Stimulated activated naive CD8-positive, alpha-beta T cell treated with anti-CD3 and anti-CD28 coated beads, Interleukin-15, Interleukin-2, amounts not matched to agents 100 ng/mL and 50 ng/mL, for 24 hours (primary cell): ENCODE measurements around the gene TUBGCP2.
A peak's percentile ranks its signal among the peaks of the same experiment; 100 is the strongest.
"Not testable (repeated sequence)": the region's sequence is repeated elsewhere in the genome, so short reads cannot be mapped to it uniquely, and the experiment has no call there.

Experiments
- H3K27ac Mint-ChIP-seq: one replicate; pipeline ENCODE4 v1.8.0; 2021; ENCODE audit warnings: mild to moderate bottlenecking, mixed read lengths
- H3K27me3 Mint-ChIP-seq: one replicate; pipeline ENCODE4 v1.8.0; 2021; ENCODE audit warnings: mixed read lengths
- H3K36me3 Mint-ChIP-seq: one replicate; pipeline ENCODE4 v1.8.0; 2021; ENCODE audit warnings: low read depth, mixed read lengths
- H3K4me1 Mint-ChIP-seq: one replicate; pipeline ENCODE4 v1.8.0; 2021; ENCODE audit warnings: low read depth, mixed read lengths
- H3K4me3 Mint-ChIP-seq: one replicate; pipeline ENCODE4 v1.8.0; 2021; ENCODE audit warnings: mild to moderate bottlenecking, mixed read lengths
- H3K9me3 Mint-ChIP-seq: one replicate; pipeline ENCODE4 v1.8.0; 2021; ENCODE audit warnings: mixed read lengths

TUBGCP2 gene

DNA sequence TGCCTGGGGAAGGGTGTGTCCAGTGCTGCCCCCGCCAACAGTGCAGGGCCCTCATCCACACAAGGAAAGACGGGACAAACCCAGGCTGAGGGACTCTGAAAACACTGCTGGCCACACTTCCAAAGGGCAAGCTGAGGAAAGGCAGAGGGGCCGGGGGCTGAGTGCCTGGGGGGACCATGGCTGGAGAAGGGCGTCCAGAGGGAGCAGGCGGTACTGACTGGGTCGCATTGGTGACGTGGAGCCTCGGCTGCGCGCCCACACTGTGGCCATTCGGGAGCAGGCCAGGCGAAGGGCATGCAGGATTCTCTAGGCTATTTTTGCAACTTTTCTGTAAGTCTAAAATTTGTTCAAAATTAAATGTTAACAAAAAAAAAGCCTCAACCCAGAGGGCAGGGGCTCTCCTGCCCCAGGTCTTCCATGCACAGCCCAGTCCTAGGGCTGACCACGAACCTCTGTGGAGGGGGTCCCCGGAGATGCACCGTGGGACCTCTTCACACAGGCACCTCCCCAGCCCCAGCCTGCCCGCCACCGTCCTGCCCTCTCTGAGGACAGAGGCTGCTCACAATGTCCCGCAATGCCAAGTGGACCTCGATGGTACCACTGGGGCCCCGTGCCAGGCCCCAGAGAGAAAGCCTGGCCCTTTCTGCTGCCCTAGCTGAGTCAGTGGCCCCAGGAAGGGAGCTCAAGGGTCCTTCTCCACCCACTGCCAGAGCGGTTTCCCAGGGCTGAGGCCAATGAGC lies 42.4 kb downstream of the TUBGCP2 start:
- Mint-ChIP-seq H3K27me3 (no peaks in the 10 kb centered on the region), H3K4me3 (no peak overlapping the region), H3K36me3 (peaks cover 8% of the 10 kb centered on the region), H3K4me1 (peaks cover 32% of the 10 kb centered on the region), H3K9me3 (no peaks in the 10 kb centered on the region), H3K27ac (no peak overlapping the region)

DNA sequence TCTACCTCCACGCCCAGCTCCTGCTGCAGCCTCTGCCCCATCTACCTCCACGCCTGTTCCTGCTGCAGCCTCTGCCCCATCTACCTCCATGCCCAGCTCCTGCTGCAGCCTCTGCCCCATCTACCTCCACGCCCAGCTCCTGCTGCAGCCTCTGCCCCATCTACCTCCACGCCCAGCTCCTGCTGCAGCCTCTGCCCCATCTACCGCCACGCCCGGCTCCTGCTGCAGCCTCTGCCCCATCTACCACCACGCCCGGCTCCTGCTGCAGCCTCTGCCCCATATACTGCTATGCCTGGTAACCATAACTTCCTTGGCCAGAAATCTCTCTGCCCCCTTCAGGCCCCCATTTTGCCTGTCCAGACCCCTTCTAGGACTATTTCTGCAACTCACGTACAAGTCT lies 43.6 kb downstream of the TUBGCP2 start:
- not testable (repeated sequence) for H3K36me3 Mint-ChIP-seq, H3K27me3 Mint-ChIP-seq, H3K4me3 Mint-ChIP-seq, H3K27ac Mint-ChIP-seq, H3K9me3 Mint-ChIP-seq
- peaks cover 44% of the 10 kb centered on the region for H3K4me1 Mint-ChIP-seq

DNA sequence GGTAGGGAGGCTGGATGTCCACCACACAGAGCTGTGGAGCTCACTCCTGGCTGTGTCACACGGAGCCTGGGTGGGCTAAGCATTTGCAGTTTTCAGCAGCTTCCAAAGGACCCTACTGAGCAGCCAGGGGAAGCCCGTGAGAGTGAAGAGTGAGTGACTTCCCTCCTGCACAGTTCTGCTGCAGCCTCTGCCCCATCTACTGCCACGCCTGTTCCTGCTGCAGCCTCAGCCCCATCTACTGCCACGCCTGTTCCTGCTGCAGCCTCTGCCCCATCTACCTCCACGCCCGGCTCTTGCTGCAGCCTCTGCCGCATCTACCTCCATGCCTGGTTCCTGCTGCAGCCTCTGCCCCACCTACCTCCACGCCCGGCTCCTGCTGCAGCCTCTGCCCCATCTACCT lies 44.2 kb downstream of the TUBGCP2 start:
- Mint-ChIP-seq H3K27me3 (no peaks in the 10 kb centered on the region), H3K9me3 (no peaks in the 10 kb centered on the region), H3K4me1 (peaks cover 50% of the 10 kb centered on the region), H3K27ac (no peak overlapping the region), H3K36me3 (peaks cover 8% of the 10 kb centered on the region), H3K4me3 (no peak overlapping the region)

DNA sequence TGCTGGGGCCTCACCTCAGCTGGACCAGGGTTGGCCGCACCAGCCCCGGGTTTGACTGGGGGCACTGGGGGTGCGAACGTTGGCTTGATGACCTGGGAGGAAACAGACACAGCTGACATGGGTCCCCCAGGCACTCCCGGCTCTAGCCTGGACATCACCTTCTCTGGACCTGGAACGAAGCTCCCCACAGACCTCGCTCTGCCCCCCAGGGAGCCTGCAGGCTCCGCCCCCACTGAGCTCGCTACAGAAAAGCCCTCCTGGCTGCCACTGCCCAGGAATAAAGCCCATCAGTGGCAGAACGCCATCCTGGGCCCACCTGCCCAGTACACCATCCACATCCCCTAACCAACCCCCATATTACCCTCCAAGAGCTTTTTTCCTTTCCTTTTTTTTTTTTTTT lies 45.0 kb downstream of the TUBGCP2 start:
- H3K9me3 Mint-ChIP-seq = no peaks in the 10 kb centered on the region
- peaks cover 12% of the 10 kb centered on the region for H3K36me3 Mint-ChIP-seq
- H3K27ac Mint-ChIP-seq = no peak overlapping the region
- peaks cover 56% of the 10 kb centered on the region for H3K4me1 Mint-ChIP-seq
- peaks cover 4% of the 10 kb centered on the region for H3K27me3 Mint-ChIP-seq
- H3K4me3 Mint-ChIP-seq = no peak overlapping the region

DNA sequence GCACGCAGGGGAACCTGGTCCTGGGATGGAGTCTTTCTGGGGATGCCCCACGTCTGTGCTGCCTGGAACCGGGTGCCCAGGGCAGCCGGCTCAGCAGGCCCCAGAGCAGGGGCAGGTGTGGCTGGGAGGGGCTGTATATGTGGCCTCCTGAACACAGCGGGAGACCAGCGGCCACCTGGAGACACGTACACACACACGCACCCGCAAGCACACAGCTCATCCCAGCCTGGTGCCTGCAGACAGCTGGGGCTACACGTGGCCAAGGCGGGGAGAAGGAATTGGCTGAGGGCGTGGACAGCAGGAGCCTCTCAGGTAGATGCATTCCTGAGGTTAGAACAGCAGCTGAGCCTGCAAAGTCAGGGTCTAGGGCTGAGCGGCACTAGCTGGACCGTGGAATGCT lies 46.0 kb downstream of the TUBGCP2 start:
- Mint-ChIP-seq H3K27ac (no peak overlapping the region), H3K36me3 (peaks cover 12% of the 10 kb centered on the region), H3K4me1 (peaks cover 65% of the 10 kb centered on the region), H3K4me3 (no peak overlapping the region), H3K27me3 (peaks cover 4% of the 10 kb centered on the region), H3K9me3 (no peaks in the 10 kb centered on the region)

DNA sequence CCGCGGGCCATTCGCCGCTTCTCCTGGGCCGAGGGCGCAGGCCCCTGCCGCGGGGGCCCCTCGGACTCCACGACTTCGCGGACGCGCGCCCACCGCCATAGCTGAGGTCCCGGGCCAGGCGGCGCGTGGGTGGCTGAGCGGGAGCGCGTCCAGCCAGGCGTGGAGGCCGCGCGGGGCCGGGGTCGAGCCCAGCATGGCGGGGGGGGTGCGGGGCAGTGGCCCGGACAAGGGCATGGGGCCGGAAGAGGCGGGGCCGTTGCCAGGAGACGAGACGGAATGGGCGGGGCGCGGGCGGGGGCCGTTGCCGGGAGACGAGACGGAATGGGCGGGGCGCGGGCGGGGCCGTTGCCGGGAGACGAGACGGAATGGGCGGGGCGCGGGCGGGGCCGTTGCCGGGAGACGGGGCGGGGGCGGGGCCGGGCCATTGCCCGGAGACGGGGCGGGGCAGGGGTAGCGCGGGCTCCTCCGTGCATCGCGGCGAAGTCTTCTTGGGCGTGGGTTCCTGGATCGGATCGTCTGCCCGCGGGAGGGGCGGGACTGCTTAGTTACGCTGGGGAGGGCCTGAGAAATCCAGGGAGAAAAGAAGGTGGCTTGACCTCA lies 46.8 kb downstream of the TUBGCP2 start:
- Mint-ChIP-seq H3K27me3 (peaks cover 4% of the 10 kb centered on the region), H3K9me3 (no peaks in the 10 kb centered on the region), H3K27ac (peak overlapping the region; percentile 84), H3K4me1 (peaks cover 73% of the 10 kb centered on the region), H3K4me3 (peak overlapping the region; percentile 76), H3K36me3 (peaks cover 12% of the 10 kb centered on the region)

DNA sequence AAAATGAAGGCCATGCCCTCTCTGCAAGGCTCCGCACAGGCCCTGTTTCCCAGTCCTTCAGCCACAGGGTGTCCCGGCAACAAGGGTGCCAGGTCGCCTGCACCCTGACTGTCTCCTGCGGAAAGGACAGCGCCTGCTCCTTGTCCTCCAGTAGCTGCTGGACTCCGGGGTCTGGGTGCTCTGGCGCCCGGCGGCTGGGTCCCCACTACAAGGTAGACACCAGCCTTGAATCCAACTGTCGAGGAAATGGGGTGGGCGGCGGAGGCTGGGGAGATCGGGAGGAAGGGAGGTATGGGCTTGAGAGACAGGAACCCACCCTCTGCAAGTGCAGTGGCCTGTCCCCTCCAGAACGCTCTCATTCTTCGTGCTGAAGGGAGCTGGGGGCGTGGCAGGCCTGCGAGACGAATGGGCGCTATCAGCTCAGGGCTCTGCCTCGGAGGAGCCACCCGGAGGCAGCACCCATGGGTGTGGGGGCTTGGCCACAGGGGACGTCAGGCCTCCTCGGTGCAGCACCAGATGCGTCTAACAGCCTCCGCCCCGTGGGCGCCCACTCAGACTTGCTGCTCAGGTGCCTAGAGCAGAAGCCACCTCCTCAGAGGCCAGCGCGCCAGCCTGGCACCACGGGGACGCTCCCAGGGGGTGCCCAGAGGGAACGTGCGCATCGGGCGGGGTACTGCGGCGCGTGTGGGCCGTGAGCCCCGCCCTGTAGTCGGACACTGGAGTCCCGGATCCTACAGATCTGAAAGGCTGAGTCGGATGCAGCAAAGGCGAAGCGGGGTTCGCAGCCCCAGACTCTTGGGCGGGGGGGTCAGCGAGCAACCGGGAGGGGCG lies 47.6 kb downstream of the TUBGCP2 start:
- H3K27me3 Mint-ChIP-seq = peaks cover 4% of the 10 kb centered on the region
- H3K4me1 Mint-ChIP-seq = peaks cover 77% of the 10 kb centered on the region
- peak overlapping the region; percentile 84 for H3K27ac Mint-ChIP-seq

DNA sequence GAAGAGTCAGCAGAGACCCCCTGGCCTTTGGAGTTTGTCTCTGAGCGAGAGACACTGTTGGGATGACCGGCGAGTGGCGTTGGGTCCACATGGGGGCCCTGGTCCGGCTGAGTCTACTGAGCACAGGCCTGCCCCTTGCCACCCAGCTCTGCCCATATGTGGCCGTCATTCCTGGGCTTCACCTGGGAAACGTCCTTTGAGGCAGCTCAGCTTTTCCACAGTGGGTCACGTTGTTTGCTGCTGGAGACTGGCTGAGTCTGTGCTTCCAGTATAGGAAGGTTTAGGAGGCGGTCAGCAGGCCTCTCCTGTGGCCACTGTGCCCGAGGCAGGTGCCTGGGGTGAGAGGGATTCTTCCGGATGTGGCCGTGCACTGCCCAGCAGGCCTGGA lies 49.1 kb downstream of the TUBGCP2 start:
- peak overlapping the region; percentile 98 for H3K27ac Mint-ChIP-seq
- H3K36me3 Mint-ChIP-seq = peaks cover 4% of the 10 kb centered on the region
- H3K27me3 Mint-ChIP-seq = peaks cover 4% of the 10 kb centered on the region
- peak overlapping the region; percentile 77 for H3K4me3 Mint-ChIP-seq
- H3K4me1 Mint-ChIP-seq = peaks cover 66% of the 10 kb centered on the region
- H3K9me3 Mint-ChIP-seq = no peaks in the 10 kb centered on the region

More for the DNA sequence above, 47.6 kb downstream of the TUBGCP2 start:
- Mint-ChIP-seq H3K36me3 (peaks cover 12% of the 10 kb centered on the region), H3K4me3 (peak overlapping the region; percentile 76), H3K9me3 (no peaks in the 10 kb centered on the region)

DNA sequence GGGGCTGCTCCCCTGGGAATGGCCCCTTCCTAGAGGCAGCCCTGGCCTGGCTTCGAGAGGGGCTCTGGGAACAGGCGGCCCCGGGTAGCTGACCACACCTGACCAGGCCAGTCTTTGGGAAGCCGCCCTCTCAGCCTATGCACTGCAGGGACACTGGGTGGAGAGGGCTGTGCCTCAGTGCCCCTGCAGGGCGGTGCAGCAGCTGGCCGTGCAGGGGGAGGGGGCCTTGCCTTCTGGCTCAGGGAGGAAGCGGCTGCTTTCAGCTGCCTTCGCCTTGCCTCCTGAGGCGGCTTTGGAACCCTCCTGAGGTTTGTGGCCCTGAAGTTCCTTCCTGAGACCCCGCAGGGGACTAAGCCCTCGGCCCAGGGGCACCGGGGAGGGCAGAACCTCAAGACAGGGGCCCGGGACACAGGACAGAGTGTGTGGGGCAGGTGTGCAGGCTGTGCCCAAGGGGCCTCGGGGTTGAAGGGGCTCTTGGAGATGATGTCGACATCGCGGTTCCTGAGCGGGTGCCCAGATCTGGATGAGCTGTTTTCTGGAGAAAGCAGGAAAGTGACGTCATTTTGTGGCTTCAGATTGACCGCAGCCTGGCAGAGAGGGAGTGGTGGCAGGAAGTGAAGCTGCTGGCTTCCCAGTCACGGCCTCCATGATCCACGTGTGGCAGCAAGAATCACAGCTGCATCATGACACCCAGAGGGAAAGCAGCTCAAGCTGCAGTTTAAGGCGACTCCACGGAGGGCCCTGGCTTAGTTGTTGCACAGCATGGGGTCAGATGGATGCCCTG lies 49.7 kb downstream of the TUBGCP2 start:
- Mint-ChIP-seq H3K27me3 (peaks cover 4% of the 10 kb centered on the region), H3K4me3 (peak overlapping the region; percentile 77)

DNA sequence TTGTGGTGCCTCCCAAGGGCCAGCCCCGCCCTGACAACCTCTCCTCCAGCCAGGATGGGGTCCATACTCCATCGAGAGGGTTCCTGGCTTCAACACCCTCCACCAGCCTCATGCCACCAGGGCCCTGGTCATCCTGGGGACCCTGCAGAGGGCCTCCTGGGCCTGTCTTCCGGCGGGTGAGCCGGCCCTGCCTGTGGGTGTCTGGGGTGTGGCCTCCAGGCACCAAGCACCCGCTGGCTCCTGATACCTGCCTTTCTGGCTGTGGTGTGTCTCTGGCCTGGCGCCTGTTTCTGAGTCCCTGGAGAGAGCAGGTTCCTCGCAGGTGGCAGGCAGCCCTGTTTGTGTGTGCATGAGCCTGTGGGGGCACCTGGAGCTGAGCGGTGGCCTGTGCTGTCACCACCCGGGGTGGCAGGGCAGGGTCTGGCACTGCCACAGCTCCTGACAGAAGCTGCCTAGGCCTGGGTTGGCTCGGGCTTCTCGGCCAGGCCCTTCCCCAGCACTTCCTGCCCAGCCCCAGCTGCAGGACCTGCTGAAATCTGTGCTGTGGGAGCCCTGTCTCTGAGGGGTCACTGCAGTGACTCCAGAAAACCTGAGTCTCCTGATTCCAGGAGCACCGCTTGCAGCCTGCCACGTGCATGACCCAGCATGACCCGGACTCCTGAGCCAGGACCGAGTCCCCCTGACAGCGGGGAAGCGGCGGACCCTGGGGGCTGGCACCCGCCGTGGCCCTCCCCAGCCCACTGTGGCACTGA lies 50.4 kb downstream of the TUBGCP2 start:
- peaks cover 4% of the 10 kb centered on the region for H3K36me3 Mint-ChIP-seq
- peaks cover 4% of the 10 kb centered on the region for H3K27me3 Mint-ChIP-seq
- no peaks in the 10 kb centered on the region for H3K9me3 Mint-ChIP-seq
- peaks cover 57% of the 10 kb centered on the region for H3K4me1 Mint-ChIP-seq
- H3K27ac Mint-ChIP-seq = peak overlapping the region; percentile 79
- peak overlapping the region; percentile 53 for H3K4me3 Mint-ChIP-seq

More for the DNA sequence above, 49.7 kb downstream of the TUBGCP2 start:
- Mint-ChIP-seq H3K4me1 (peaks cover 62% of the 10 kb centered on the region), H3K36me3 (peaks cover 4% of the 10 kb centered on the region), H3K27ac (peak overlapping the region; percentile 98), H3K9me3 (no peaks in the 10 kb centered on the region)

DNA sequence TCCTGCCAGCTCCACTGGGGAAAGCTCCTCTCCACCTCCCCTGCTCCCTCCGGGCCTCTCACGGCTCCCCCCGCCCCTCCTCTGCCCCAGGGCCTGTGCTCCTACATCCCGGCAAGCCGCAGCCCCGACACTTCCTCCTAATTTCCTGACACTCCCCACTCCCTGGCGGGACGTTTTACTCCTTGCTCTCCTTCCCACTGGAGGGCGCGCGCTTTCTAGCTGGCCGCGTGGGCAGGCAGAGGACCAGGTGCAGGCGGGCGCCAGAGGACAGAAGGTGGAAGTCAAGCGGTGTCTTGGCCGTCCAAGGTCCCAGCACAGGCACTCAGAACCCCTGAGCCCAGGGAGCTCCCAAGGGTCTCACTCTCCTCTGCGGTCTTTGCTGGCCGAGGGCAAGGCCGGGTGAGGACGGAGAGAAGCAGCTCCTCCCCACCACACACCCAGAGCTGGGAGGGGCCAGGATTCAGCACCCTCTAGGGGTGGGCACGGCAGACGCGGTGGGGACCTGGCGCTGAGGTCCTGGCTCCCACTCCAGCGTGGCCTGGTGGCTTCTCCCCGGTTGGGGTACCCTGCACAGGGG lies 51.1 kb downstream of the TUBGCP2 start:
- Mint-ChIP-seq H3K27me3 (peaks cover 4% of the 10 kb centered on the region), H3K4me1 (peaks cover 51% of the 10 kb centered on the region), H3K27ac (peak overlapping the region; percentile 74), H3K36me3 (peaks cover 4% of the 10 kb centered on the region), H3K9me3 (no peaks in the 10 kb centered on the region), H3K4me3 (peak overlapping the region; percentile 53)

DNA sequence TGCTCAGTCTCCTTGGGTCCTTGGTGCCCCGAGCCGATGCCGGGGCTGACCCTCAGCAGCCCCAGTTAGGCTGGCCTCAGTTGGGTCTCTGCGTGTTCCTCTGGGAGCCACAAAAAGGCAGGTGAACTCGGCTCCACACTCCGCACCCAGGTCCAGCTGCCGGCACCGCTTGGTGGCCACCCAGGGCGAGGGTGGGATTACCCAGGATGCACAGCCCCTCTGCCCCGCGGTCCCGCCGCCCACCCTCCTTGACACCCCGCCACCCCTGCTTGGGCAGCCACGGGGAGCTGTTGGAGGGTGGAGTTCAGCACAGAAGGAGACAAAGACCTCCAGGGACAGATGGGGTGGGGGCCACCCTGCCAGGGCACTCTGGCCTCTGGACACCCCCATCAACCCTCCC lies 53.3 kb downstream of the TUBGCP2 start:
- no peak overlapping the region for H3K27ac Mint-ChIP-seq
- H3K27me3 Mint-ChIP-seq = peaks cover 4% of the 10 kb centered on the region

DNA sequence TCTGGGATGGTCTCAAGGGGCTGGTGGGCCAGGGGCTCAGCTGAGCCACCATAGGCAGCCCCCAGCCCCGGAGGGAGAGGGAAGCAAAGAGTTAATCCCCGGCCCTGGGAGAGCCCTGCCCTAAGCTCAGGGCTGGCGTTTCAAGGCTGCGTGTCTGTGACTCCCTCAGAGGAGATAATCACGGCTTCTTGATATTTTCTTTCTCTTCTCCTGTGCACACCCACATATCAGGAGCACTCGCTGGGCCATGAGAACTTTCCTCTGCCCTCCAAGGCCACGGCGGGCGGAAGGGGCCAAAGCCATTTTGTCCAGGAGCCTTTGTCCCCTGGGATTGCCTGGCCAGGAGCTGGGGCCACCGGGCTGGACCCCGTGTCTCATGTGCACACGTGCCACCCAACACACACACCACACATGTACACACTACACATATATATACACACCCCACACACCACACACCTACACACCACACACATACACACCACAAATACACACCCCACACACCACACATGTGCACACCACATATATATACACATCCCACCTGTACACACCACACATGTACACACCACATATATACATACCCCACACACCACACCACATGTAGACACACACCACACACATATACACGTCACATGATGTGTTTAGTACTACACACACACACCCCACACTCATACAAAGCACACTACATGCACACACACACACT lies 54.1 kb downstream of the TUBGCP2 start:
- Mint-ChIP-seq H3K9me3 (no peaks in the 10 kb centered on the region), H3K27ac (no peak overlapping the region), H3K4me1 (peaks cover 28% of the 10 kb centered on the region), H3K36me3 (peaks cover 4% of the 10 kb centered on the region), H3K27me3 (peaks cover 4% of the 10 kb centered on the region), H3K4me3 (no peak overlapping the region)

More for the DNA sequence above, 53.3 kb downstream of the TUBGCP2 start:
- Mint-ChIP-seq H3K36me3 (peaks cover 4% of the 10 kb centered on the region), H3K4me3 (no peak overlapping the region), H3K9me3 (no peaks in the 10 kb centered on the region), H3K4me1 (peaks cover 36% of the 10 kb centered on the region)
